ENCODE measurements around the gene COL5A1. TPM values are rescaled to one million over a fixed set of nuclear protein-coding genes. Genes with fewer than 3 reads are reported as not detected.

Gene COL5A1
- total RNA-seq, 1 experiment from 2014 or later: 9.5 TPM

DNA sequence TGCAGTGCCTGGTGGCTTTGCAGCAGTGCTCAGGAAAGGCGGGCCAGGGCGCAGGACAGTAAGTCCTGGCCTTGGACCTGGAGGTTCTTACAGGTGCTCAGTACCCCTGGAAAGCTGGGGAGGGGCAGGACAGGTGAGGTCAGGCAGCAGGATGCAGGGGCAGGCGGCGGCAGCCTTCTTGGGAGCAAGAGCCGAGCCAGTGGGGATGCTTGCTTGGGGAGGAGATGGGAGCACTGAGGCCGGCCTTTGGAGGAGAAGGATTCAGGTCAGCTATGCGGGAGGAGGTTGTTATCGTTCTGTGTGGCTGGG lies 98.0 kb downstream of the COL5A1 start:
- no peaks in the 10 kb centered on the region; a peak in 2 of 7 replicates for H3K36me3 Mint-ChIP-seq (ENCODE audit: insufficient read depth in 1 of 3, low read depth in 3 of 3)
- Histone ChIP-seq H2BK5ac (ENCODE audit: insufficient read length, low read length) (no peak overlapping the region), H2BK20ac (ENCODE audit: low read depth, low read length, poor library complexity, severe bottlenecking) (no peak overlapping the region), H3K27ac (ENCODE audit: insufficient read length, low read depth, low read length) (no peak overlapping the region), H3K18ac (ENCODE audit: insufficient read length, low read depth, low read length) (no peak overlapping the region), H3K23ac (ENCODE audit: insufficient read length, low read depth, low read length) (no peak overlapping the region), H2AK5ac (ENCODE audit: insufficient read length, low read length) (no peak overlapping the region), H4K5ac (ENCODE audit: insufficient read length, low read depth, low read length) (no peak overlapping the region), H3K4ac (ENCODE audit: low read depth, low read length) (no peak overlapping the region), H3K56ac (ENCODE audit: insufficient read length, low read depth, low read length) (no peak overlapping the region), H3K79me1 (ENCODE audit: insufficient read depth, low read depth, low read length, poor library complexity, severe bottlenecking) (no peaks in the 10 kb centered on the region), H3K4me1 (ENCODE audit: insufficient read depth, low read length) (no peaks in the 10 kb centered on the region), H3K9ac (ENCODE audit: extremely low read depth, insufficient read length, low read length) (no peak overlapping the region), H3K4me2 (ENCODE audit: insufficient read depth, insufficient read length, low read length) (no peak overlapping the region), H3K79me2 (ENCODE audit: insufficient read depth, low read length) (no peaks in the 10 kb centered on the region), H4K8ac (replicated peaks; ENCODE audit: insufficient read length, low read depth, low read length) (no peak overlapping the region), H3K23me2 (ENCODE audit: insufficient read length, low read depth, low read length, poor library complexity, severe bottlenecking) (no peaks in the 10 kb centered on the region), H3K14ac (ENCODE audit: insufficient read depth, low read length) (no peak overlapping the region), H4K91ac (ENCODE audit: insufficient read length, low read depth, low read length) (no peak overlapping the region), H2AFZ (ENCODE audit: low read length) (no peak overlapping the region), H3K27me3 (ENCODE audit: insufficient read depth, low read length) (no peaks in the 10 kb centered on the region), H3T11ph (ENCODE audit: low read length) (no peak overlapping the region), H2BK12ac (ENCODE audit: insufficient read length, low read depth, low read length) (no peak overlapping the region), H4K20me1 (ENCODE audit: control insufficient read depth, insufficient read depth, insufficient read length) (no peaks in the 10 kb centered on the region), H2BK120ac (ENCODE audit: low read depth, low read length, poor library complexity, severe bottlenecking) (no peak overlapping the region), H3K9me3 (ENCODE audit: control insufficient read depth, low read depth, low read length) (no peaks in the 10 kb centered on the region), H2BK15ac (ENCODE audit: low read depth, low read length) (no peak overlapping the region)
- WGBS (ENCODE audit: extremely low coverage, insufficient read length, low lambda C conversion rate): no CpG with 5 or more reads among the region's 8 CpGs
- H3K4me3 Mint-ChIP-seq: no peak overlapping the region; a peak in 2 of 5 replicates
- TF ChIP-seq, protein P1, sequence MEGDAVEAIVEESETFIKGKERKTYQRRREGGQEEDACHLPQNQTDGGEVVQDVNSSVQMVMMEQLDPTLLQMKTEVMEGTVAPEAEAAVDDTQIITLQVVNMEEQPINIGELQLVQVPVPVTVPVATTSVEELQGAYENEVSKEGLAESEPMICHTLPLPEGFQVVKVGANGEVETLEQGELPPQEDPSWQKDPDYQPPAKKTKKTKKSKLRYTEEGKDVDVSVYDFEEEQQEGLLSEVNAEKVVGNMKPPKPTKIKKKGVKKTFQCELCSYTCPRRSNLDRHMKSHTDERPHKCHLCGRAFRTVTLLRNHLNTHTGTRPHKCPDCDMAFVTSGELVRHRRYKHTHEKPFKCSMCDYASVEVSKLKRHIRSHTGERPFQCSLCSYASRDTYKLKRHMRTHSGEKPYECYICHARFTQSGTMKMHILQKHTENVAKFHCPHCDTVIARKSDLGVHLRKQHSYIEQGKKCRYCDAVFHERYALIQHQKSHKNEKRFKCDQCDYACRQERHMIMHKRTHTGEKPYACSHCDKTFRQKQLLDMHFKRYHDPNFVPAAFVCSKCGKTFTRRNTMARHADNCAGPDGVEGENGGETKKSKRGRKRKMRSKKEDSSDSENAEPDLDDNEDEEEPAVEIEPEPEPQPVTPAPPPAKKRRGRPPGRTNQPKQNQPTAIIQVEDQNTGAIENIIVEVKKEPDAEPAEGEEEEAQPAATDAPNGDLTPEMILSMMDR (conservative IDR thresholded peaks at IDR 0.05): no peak
- H3K9me3 Mint-ChIP-seq: no peaks in the 10 kb centered on the region
- DNase-seq: no peak
- H3K4me1 Mint-ChIP-seq: peaks cover 5 to 6% of the 10 kb centered on the region in 2 experiments
- no peak overlapping the region; a peak in 1 of 7 replicates for H3K27ac Mint-ChIP-seq
- peaks cover 2% of the 10 kb centered on the region; the same call in 1 of the 2 replicates for H3K27me3 Mint-ChIP-seq (ENCODE audit: low read depth)
